GM21619 (cell line): ENCODE measurements around the gene AKR1C1.
"Not testable (repeated sequence)": the region's sequence is repeated elsewhere in the genome, so short reads cannot be mapped to it uniquely, and the experiment has no call there.

Experiments used
- ATAC-seq: cut with Tn5 transposase; IDR thresholded peaks from one replicate; pipeline ENCODE4 v1.9.1; 2021; ENCODE audit not compliant: unreplicated experiment

AKR1C1 gene

DNA sequence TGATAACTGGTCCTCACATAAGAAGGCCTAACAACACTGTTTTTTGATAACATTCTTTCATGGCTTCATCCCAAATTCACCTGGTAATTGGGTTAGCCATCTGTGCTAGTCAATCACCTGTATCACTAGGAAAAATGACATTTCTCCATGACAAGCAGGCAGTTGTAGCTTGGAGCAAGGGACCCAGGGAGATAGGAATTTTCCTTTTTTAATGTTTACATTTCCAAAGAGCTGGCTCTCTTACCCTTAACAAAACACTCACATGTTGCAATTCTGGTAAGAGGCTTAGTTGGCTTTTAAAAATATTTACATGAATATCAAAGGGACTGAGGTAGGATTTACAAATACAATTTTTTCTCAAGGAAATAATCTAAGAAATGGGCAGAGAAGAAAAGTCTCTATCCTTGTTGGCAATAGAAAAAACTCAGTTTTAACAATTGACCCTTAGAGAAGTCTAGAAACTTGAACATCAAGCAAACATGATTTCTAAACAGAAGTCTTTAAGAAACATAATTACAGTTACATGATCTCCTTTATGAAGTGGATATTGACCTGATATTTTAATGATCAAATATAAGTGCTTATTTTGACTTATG, 16.1 kb upstream of the AKR1C1 start:
- no peak for ATAC-seq

DNA sequence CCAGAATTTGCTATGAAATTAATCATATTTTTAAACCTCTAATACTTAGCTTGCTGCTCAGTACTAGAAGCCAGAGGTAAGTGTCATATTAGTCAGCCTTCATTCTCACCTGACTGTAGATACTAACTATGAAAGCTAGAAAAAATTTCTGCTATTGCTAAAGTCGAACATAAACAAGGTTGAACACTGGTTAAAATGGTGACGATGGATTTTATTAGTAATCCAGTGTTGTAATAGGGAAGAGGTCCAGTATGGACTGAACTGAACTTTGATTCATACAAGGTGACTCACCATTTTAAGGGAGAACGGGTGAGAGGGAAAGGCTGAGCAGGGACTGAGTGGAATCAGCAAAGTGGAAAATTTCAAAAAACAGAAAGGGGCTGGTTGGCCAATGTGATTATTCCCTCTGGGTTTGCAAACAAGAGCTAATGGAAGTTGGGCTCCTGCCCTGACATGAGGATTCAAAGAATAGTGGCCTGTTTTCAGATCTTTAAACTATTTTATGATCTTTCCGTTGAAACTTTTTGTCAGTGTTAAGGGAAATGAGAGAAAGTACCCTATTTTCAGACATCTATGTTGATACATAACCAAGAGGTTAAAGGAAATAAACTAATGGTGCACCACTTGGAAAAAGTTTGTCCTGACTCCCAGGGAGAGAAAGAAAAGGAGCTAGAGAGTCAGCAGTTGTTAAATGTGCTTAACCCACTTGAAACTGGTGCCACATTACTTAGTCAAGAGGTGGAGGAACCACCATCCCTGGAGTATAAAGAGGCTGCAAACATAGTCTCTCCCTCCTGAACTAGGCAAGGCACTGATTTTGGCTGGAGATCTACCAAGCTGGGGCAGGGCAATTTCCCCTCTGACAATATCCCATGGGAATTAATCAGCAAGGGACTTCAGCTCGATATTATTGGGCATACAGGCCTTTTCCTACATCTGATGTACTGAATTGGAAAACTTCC, 15.3 kb upstream of the AKR1C1 start:
- ATAC-seq, result no peak

DNA sequence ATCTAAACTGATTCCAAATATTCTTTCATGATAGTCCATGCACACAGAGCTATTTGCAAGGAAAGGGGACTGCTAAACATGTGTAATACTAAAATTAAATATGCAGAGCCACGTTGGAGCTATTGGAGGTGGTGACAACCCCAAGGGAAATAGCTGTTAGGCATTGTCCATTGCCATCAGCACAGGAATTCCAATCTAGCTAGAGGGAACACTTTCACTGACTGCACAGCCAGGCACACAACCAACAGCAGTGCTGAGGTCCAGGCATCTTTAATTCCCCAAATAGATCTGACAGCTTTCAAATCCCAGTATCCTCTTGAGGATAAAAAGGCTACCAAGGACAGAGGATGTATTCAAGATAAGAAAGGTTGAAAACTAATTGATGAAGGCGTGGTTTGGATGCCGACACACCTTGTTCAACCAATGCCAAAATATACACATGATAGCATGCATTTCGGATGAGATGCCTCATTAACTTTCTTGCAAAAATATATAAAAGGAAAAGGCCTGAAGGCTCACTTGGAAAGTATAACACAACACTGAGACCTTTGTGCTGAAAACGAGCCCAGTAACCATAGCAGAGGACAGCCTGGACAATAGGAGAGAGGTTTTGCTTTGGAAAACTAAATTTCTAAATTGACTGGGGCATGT, 11.6 kb upstream of the AKR1C1 start:
- ATAC-seq, result not testable (repeated sequence)

DNA sequence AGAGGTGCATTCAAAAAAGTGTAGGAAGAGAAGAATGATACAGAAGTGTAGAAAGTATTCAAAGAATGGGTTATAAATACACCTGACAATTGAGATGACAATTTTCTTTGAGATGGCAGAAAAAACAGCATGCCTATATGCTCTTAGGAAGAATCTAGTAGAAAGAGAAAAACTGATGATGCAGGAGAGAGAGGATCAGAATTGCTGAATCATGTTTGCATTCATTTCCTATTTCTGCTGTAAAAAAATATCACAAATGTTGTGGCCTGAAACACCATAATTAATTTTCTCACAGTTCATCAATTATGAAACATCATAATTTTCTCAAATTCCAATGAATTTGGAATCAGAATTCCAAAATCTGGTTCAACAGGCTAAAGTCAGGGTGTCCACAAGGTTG, 9.8 kb upstream of the AKR1C1 start:
- no peak for ATAC-seq

DNA sequence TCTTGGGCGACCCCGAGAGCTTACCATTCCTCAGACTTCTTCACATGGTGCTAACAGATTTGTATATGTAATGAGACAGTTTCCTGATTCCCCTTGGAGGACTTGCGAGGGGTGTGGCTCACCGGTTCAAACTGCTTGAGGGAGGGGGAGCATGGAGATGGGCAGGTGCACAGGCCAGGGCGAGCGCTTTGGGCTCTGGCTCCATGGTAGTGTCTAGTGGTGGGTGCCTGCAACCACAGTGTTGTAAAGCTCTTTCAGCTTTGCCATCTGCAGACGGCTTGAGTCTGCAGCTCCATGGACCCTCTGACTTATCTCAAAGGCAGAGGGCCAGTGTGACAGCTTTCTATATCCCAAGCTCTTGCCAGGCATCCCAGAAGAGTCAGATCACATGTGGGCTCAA, 7.1 kb upstream of the AKR1C1 start:
- not testable (repeated sequence) for ATAC-seq

DNA sequence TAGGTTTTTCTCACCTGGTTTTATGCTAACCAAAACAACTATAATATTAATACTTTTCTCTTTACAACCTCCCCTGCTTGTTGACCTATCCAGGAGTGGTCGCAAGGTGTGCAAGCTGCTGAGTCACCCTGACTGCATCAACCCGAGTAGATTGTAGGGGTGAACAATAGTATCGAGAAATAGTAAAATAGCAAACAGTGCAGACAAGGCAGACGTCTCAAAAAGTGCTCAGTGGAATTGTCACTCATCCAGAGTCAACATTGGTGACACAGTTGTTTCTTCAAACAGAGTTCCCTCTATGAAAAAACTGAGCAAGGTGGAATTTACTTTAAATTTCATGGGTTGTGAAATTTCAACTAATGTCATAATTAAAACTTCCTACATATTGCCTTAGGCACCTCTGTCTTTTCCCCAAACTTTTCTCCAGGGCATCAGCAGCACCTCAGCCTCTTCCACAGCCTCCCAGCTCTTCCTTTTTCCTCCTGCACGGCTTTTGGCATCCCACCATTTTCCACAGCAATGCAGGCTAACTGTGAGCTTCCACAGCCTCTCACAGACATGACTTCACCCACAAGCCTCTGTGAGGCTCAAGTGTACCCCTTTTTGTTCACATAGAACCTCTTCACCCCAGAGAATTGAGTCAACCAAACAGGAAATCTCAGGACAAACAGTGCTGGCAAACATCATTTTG, 6.1 kb upstream of the AKR1C1 start:
- not testable (repeated sequence) for ATAC-seq

DNA sequence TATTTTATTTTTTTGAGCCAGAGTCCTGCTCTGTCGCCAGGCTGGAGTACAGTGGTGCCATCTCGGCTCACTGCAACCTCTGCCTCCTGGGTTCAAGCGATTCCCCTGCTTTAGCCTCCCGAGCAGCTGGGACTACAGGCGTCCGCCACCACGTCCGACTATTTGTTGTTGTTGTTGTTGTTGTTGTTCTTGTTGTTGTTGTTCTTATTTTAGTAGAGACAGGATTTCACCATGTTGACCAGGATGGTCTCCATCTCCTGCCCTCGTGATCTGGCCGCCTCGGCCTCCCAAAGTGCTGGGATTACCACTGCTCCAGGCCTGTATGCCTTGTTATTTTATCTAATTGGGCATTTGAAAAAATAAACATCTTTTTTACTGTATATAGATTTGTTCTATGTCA, 1.7 kb upstream of the AKR1C1 start:
- not testable (repeated sequence) for ATAC-seq

DNA sequence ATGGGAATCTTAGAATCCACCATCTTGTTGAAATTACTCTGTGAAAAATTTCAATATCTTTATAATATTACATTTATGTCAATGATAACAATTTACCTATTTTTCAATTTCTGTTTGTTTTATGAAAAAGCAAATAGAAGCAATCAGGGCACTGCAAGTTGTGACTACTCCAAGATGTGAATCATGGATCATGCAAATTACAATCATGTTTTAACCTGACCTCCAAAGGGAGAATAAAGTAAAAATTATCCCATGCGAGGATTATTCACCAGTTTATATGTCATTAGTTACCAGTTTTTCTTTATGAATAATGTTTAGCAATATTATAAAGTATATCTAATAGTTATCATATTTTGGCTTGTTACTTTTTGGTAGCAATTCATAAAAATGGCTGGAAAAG, 907 bp upstream of the AKR1C1 start:
- not testable (repeated sequence) for ATAC-seq

DNA sequence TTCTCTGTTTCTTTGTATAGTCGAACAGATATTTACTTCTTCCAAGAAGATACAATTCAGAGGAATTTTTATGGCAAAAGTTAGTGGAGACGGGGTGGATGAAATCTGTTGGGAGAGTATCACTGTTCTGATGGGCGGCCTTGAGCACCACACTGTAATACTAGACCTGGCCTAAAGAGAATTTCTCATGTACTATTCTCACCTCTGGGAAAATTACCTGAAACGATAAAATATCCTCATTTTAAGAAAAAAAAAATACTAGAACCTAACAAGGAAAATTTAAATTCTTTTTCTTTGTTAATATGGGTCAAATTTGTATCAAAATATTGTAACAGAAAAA, 570 bp downstream of the AKR1C1 start:
- not testable (repeated sequence) for ATAC-seq

DNA sequence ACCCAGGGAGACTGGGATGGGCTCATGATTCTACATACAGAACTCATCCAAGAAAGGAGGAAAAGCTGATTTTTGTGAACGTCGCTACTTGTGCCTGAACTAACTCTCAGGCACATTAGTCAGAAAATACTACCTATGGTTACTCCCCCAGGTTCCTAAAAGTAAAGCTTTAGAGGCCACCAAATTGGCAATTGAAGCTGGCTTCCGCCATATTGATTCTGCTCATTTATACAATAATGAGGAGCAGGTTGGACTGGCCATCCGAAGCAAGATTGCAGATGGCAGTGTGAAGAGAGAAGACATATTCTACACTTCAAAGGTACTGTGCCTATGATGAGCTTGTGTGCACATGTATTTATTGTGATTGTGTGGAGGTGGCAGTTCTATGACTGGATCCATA, 2.5 kb downstream of the AKR1C1 start:
- ATAC-seq, result not testable (repeated sequence)

DNA sequence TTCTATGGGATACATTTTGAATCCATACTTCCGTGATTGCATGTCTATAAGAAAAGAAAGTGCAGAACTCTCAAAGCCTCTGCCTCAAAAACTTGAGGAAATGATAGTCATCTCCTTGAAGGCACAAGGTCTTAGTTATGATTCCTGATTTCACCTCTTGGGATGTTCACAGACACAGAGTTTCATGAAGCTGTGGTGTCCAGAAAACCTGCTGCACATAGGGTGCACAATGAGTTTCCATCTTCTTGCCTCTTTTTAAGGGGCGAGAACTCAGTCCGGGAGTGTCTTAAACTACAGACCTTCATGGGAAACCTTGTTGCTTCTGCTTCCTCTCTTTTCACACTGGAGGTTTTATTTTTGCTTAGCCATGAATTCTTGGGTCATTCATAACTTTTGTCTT, 4.0 kb downstream of the AKR1C1 start:
- not testable (repeated sequence) for ATAC-seq

DNA sequence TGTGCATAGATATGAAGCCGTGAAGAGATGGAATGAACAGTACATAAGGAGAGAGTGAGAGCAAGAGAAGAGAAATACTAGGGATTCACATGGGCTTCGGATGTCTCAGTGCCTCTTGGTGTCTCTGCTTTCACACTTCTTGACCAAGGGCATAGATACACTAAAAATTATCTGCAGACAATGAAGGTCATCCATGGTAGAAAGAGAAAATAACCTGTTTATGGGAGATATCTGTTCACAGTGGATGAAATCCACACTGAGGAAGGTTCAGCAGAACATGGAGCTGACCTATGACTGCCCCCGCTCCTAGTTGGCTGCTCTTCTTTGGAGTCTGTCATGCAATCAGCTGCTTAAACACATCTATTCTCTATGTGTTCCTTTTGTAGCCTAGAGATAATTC, 6.1 kb downstream of the AKR1C1 start:
- not testable (repeated sequence) for ATAC-seq

DNA sequence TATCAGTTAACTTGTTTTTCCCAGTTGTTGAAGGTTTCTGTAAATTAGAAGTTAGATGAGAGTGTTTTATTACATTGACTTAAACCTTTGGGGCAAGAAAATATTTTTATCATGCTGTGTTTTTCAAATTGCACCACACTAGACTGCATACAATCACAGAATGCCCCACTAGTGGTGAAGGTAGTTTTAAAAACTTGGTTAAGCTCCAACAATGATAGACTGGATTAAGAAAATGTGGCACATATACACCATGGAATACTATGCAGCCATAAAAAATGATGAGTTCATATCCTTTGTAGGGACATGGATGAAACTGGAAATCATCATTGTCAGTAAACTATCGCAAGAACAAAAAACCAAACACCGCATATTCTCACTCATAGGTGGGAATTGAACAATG, 7.1 kb downstream of the AKR1C1 start:
- not testable (repeated sequence) for ATAC-seq

DNA sequence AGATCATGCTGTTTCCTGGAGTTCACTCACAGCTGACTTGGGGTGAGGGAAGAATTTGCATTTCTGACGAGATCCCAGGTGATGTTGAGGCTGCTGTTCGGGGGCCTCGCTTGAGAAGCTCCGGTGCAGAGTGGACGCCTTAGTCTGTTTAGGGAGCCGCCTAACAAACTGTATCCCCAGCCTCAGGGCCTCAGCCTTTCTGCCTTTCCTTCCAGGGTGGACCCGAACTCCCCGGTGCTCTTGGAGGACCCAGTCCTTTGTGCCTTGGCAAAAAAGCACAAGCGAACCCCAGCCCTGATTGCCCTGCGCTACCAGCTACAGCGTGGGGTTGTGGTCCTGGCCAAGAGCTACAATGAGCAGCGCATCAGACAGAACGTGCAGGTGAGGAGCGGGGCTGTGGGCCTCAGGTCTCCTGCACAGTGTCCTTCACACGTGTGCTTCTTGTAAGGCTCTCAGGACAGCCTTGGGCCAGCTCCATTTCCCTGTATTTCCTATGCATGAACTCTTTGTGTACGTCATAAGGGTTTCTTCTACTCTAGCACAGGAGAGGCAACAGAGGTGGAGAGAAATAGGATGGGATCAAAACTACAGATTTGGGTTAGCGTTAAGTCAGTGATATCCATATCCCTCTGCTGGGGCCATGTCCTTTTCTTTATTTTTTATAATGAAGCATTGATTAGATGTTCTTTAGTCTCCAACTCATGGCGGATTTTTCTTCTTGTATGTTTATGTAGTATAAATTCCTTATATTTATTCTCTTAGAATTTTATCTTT, 9.3 kb downstream of the AKR1C1 start:
- not testable (repeated sequence) for ATAC-seq

DNA sequence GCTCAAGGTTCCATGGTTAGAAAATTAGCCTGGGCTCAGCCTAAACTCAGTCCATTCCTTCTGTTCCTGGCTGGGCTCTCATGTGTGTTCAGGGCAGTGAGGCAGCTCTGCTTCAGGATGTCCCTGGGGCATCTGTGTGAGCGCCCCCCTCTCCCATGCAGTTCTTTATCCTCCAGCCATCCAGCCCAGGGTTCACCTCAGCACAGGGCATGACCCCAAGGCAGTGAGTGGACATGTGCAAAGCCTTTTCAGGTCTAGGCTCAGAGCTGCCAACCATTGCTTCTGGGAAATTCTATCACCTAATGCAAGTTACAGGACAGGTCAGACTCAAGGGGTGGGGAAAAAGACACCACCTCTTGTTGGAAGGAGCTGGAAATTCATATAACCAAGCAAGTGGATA, 10.1 kb downstream of the AKR1C1 start:
- ATAC-seq, result not testable (repeated sequence)

DNA sequence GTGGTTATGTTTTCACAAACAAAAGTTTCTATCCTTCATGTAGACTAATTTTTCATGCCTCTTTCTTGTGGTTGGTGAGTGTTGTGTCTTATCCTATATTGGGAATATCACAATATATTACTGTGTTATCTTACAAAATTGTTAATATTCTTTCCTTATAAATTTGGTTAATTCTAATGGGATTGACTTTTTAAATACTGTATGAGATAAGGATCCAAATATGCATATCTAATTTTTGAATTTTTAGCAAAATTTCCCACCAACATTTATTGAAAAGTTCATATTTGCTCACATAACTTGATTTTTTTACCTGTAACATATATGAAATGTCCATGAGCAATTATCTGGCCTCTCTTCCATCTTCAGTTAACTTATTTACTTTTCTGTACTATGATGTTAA, 11.2 kb downstream of the AKR1C1 start:
- not testable (repeated sequence) for ATAC-seq

DNA sequence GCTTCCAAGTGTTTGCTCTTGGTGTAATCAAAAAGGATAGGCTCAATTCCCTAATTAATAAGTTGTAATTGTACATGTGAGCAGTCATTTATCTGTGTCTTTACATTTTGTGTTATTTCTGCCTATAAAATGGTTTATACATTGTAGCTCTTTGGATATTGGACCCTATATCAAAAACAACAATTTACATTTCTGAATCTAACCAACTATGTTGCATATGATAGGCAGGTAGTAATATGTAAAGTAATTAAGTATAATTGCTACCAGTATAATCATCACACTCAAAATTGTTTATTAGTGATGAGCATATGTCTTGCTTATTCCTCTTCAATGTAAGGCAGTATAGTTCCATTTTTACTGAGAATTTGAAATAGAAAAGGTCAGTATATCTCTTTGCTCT, 13.8 kb downstream of the AKR1C1 start:
- ATAC-seq, result no peak

DNA sequence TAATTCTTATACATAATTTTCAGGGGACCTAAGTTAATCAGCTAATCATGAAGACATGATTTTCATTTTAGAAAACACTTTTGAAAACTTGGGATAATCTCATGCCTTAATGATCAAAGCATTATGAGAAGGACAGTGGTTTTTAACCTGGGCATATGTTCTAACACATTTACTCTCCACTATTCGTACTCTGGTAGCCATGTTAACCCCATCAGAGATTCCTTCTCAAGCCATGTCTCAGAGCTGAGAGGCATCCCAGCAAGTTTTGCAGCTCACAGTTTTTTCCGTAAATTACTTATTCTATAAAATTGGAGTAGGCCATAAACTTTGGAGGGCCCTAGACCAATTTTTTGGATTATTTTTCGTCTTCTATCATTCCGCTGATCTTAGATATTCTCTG, 15.7 kb downstream of the AKR1C1 start:
- no peak for ATAC-seq

DNA sequence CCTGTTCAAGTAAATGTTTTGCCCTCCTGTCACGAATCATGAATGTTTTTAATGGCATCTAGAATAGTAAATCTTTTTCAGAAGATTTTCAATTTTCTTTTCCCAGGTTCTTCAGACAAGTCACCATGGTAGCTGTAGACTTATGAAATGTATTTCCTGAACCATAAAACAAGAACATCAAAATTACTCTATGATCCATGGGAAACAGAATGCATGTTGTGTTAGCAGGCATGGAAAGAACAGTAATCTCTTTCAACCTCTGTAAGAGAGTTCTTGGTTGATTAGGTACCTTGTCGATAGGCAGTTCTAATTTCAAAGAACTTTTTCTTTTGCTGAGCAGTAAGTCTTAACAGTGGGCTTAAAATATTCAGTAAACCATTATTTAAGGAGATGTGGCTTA, 17.6 kb downstream of the AKR1C1 start:
- no peak for ATAC-seq

DNA sequence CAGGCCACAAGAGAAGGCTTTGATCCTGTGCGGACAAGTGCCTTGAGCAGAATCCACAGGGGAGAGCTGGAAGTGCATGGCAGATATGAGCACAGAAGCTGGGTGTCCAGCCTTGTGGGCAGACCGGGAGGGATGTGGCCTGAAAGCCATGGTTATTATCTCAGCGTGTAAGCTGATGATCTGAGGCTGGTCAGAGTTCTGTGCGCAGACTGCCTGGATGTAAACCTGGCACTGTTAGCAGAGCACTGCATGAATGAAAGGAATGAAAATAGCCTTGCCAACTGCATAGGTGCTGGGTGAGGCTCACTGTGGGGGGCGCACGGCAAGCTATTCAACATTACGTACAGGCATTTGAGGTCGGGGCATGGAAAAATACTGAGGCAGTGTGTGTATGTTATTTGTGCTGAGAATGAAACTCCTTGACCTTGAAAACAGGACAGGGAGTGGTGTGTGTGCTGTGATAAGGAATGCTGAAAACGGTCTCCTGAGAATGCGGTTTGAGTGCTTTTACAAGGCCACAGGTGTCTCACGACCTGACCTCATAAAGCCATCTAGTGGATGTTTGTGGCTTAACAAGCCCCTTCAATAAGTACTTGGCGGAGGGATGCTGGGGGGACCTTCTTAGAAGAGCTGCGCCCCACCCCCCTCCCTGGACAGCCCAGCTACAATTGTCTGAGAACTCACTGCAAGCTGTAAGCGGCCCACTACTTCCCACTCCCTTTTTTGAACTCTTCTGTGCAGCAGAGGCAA, 18.7 kb downstream of the AKR1C1 start:
- no peak for ATAC-seq
